ENCODE results near the gene TMEM178B.

Gene TMEM178B

GRCh38 chr7:141409801-141410329 lies 336.0 kb downstream of the TMEM178B start:
- no peak for TF ChIP-seq CTCF (conservative IDR thresholded peaks at IDR 0.05; ENCODE audit: low read depth, low read length)
- DNase-seq (ENCODE audit: low read depth), result no peak
- H3K4me3 ChIP-seq (ENCODE audit: low read depth, low read length), result no peak overlapping the region

GRCh38 chr7:141410353-141411000 lies 336.6 kb downstream of the TMEM178B start:
- H3K4me3 ChIP-seq (ENCODE audit: low read depth, low read length), result no peak overlapping the region
- DNase-seq (ENCODE audit: low read depth), result no peak
- no peak for TF ChIP-seq CTCF (conservative IDR thresholded peaks at IDR 0.05; ENCODE audit: low read depth, low read length)

- no peak for DNase-seq (ENCODE audit: low read depth)
- H3K4me3 ChIP-seq (ENCODE audit: low read depth, low read length), result no peak overlapping the region
- no peak for TF ChIP-seq CTCF (conservative IDR thresholded peaks at IDR 0.05; ENCODE audit: low read depth, low read length)
Measured at GRCh38 chr7:141411133-141411532, 337.3 kb downstream of the TMEM178B start.

DNA sequence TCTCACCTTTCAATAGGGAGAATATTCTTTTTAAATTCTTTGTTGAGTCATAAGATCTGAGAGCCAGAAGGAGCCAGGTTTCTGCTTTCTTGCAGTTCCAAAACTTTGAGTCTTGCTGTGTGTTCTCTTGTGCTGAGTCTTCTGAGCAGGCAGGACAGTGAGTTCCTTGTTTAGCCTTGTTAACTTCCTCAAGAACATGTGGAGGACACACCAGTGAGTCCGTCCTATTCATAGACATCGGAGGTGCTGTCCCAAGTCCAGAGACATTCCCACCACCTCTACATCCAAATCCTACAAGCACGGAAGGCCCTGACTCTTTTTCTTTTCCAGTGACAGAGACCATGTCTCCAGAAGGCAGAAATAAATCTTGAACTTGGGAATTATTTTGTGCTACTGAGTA lies 342.1 kb downstream of the TMEM178B start:
- no peak overlapping the region for H3K4me3 ChIP-seq (ENCODE audit: low read depth, low read length)
- no peak for TF ChIP-seq CTCF (conservative IDR thresholded peaks at IDR 0.05; ENCODE audit: low read depth, low read length)
- DNase-seq (ENCODE audit: low read depth), result no peak

DNA sequence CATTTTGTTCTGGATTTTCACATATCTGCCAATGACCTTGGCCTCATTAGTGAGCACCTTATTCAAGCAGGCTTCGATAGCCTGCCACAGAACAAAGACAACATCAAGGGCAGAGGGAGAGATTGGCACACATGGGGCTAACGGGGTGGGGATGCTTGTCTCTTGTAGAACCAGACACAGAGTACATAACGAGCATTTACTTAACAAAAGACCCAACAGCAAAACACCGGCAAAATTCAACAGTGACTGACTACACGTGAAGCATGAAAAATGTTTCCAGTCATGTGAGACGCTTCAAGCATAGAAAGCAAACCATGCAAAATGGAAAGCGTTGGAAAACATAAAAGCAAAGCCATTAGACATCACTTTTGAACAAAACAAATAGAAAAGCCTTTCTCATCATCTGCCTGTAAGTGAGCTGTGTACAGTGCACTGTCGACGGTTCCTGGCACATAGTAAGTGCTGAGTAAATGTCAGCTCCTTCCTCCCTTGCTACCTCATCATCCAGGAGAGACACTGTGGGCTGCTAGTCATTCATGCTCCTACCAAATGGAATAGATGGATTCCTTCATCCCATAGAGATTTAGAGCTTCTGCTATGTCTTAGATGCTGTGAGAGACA lies 342.9 kb downstream of the TMEM178B start:
- DNase-seq (ENCODE audit: low read depth), result no peak
- H3K4me3 ChIP-seq (ENCODE audit: low read depth, low read length), result no peak overlapping the region
- TF ChIP-seq CTCF (conservative IDR thresholded peaks at IDR 0.05; ENCODE audit: low read depth, low read length), result no peak

GRCh38 chr7:141417506-141417905 lies 343.6 kb downstream of the TMEM178B start:
- DNase-seq (ENCODE audit: low read depth), result no peak
- H3K4me3 ChIP-seq (ENCODE audit: low read depth, low read length), result no peak overlapping the region
- no peak for TF ChIP-seq CTCF (conservative IDR thresholded peaks at IDR 0.05; ENCODE audit: low read depth, low read length)

DNA sequence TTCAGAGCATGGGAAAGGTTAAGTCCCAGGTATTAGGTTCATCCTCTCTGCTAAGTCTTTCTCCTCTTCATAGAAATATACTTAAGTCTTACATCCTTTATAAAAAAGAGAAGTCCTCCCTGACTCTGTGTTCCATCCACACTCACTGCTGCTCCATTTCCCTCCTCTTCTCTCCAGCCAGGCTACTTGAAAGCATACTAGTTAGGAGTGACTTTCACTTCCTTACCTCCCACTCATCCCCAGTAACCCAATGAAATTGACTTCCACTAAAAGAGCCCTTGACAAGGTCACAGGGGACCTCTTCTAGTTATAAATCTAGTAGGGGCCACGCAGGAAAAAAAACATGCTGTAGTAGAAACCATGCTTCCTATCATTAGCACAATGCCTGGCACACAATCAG lies 344.2 kb downstream of the TMEM178B start:
- no peak for TF ChIP-seq CTCF (conservative IDR thresholded peaks at IDR 0.05; ENCODE audit: low read depth, low read length)
- no peak for DNase-seq (ENCODE audit: low read depth)
- no peak overlapping the region for H3K4me3 ChIP-seq (ENCODE audit: low read depth, low read length)

Data from choroid plexus epithelial cell (primary cell).